Breast epithelium (tissue), 4 donors: ENCODE results near the gene TBC1D32. TPM values are rescaled to one million over a fixed set of nuclear protein-coding genes. Genes with fewer than 3 reads are reported as not detected.

Experiments
- DNase-seq, 2 donors: peaks; one replicate each; pipeline ENCODE4 v3.0.0-alpha.2; 2019; ENCODE audit warnings: low spot score in 2 of 2
- H3K27ac ChIP-seq, 2 donors: fragments of 200-600 bp; sonication (generic) in 1 of 2; one replicate each; pipeline ENCODE4 v1.5.1; 2016 to 2019; ENCODE audit warnings: mild to moderate bottlenecking in 1 of 2
- H3K27me3 ChIP-seq, 2 donors: fragments of 200-600 bp; sonication (generic) in 1 of 2; one replicate each; pipeline versions ENCODE4 v1.5.1 to v1.6.0; 2017 to 2019; ENCODE audit warnings: control low read depth in 1 of 2, mild to moderate bottlenecking in 1 of 2
- H3K36me3 ChIP-seq: fragments of 200-600 bp; one replicate; pipeline ENCODE4 v1.5.1; 2019
- H3K4me1 ChIP-seq, 2 donors: fragments of 200-600 bp; sonication (generic); one replicate each; pipeline ENCODE4 v1.5.1; 2016 to 2019; ENCODE audit warnings: control low read depth in 1 of 2
- H3K4me3 ChIP-seq, 3 donors: fragments of 200-600 bp; sonication (generic); 1 replicate in 2 of 3; 2 replicates in 1 of 3; pipeline ENCODE4 v1.5.1; 2016 to 2019; ENCODE audit warnings: mild to moderate bottlenecking in 3 of 3, moderate library complexity in 2 of 3
- H3K9me3 ChIP-seq, 2 donors: fragments of 200-600 bp; sonication (generic) in 1 of 2; one replicate each; pipeline ENCODE4 v1.5.1; 2016 to 2019; ENCODE audit warnings: control low read depth in 1 of 2
- CTCF ChIP-seq, 3 donors: fragments of 450-650 bp; IDR thresholded peaks; one replicate each; pipeline ENCODE4 v1.5.1; 2016 to 2017; ENCODE audit warnings: antibody characterized with exemption in 3 of 3, mild to moderate bottlenecking in 3 of 3, moderate library complexity in 3 of 3
- POLR2A ChIP-seq: fragments of 450-650 bp; IDR thresholded peaks from one replicate; pipeline ENCODE4 v1.6.1; 2016; ENCODE audit warnings: antibody characterized with exemption, mild to moderate bottlenecking, moderate library complexity
- POLR2AphosphoS5 ChIP-seq, 3 donors: sonication (generic); formaldehyde crosslinking; IDR thresholded peaks; one replicate each; pipeline ENCODE4 v1.6.1; 2017; ENCODE audit warnings: antibody characterized with exemption in 3 of 3
- intact Hi-C: fragments of 100-400 bp; cut with DNase I; formaldehyde crosslinking; loops from one replicate; pipeline ENCODE4 v1.15.1; 2023; ENCODE audit warnings: low total_unique reads
- total RNA-seq, 3 donors: library from RNA; depleted of rRNA; stranded (reverse); fragments of >200 nt; gene quantifications; one replicate each; pipeline ENCODE4 v1.1.0, GENCODE V29; 2016

Gene TBC1D32
- total RNA-seq, 3 donors from 2014 or later: 5.8 to 26.3 (median 18.7) TPM

- no peaks in the 10 kb centered on the region for H3K4me1 ChIP-seq
- H3K27me3 ChIP-seq: no peaks in the 10 kb centered on the region
- TF ChIP-seq CTCF (IDR thresholded peaks at IDR 0.05) (no peak), POLR2AphosphoS5 (IDR thresholded peaks at IDR 0.05) (no peak), POLR2A (no peak)
- no peak for DNase-seq
- H3K36me3 ChIP-seq: no peaks in the 10 kb centered on the region
- intact Hi-C loops: no loop called here
- H3K4me3 ChIP-seq: no peak overlapping the region
- H3K27ac ChIP-seq: no peak overlapping the region
- no peaks in the 10 kb centered on the region for H3K9me3 ChIP-seq
These were observed 36.6 kb downstream of the TBC1D32 start for GRCh38 chr6:121297694-121298093.

GRCh38 chr6:121285041-121285440 is 49.2 kb downstream of the TBC1D32 start:
- no peak for DNase-seq
- no peak for TF ChIP-seq CTCF (IDR thresholded peaks at IDR 0.05)
- no peak for TF ChIP-seq POLR2AphosphoS5 (IDR thresholded peaks at IDR 0.05)

GRCh38 chr6:121274666-121275295 is 59.5 kb downstream of the TBC1D32 start:
- intact Hi-C loops: no loop called here
- no peak for DNase-seq
- Histone ChIP-seq H3K9me3 (peaks cover 0 to 4% of the 10 kb centered on the region in 2 donors), H3K27ac (no peak overlapping the region), H3K4me3 (no peak overlapping the region), H3K36me3 (peaks cover 5% of the 10 kb centered on the region), H3K4me1 (no peaks in the 10 kb centered on the region), H3K27me3 (no peaks in the 10 kb centered on the region)
- TF ChIP-seq CTCF (IDR thresholded peaks at IDR 0.05) (no peak), POLR2A (no peak), POLR2AphosphoS5 (IDR thresholded peaks at IDR 0.05) (no peak)

More at GRCh38 chr6:121285041-121285440, 49.2 kb downstream of the TBC1D32 start:
- Histone ChIP-seq H3K4me3 (no peak overlapping the region), H3K27me3 (no peaks in the 10 kb centered on the region), H3K9me3 (no peaks in the 10 kb centered on the region), H3K4me1 (no peaks in the 10 kb centered on the region), H3K27ac (no peak overlapping the region), H3K36me3 (no peaks in the 10 kb centered on the region)
- intact Hi-C loops: no loop called here

- DNase-seq: no peak
- Histone ChIP-seq H3K27ac (no peak overlapping the region), H3K4me1 (no peaks in the 10 kb centered on the region), H3K4me3 (no peak overlapping the region), H3K9me3 (peaks cover 24 to 46% of the 10 kb centered on the region in 2 donors), H3K27me3 (no peaks in the 10 kb centered on the region), H3K36me3 (no peaks in the 10 kb centered on the region)
- TF ChIP-seq CTCF (IDR thresholded peaks at IDR 0.05) (no peak), POLR2AphosphoS5 (IDR thresholded peaks at IDR 0.05) (no peak), POLR2A (no peak)
- intact Hi-C loops: no loop called here
These were observed 70.5 kb downstream of the TBC1D32 start for GRCh38 chr6:121263742-121264141.

GRCh38 chr6:121260651-121261102 is 73.6 kb downstream of the TBC1D32 start:
- no peak for DNase-seq
- intact Hi-C loops: no loop called here
- TF ChIP-seq CTCF (IDR thresholded peaks at IDR 0.05) (no peak), POLR2A (no peak), POLR2AphosphoS5 (IDR thresholded peaks at IDR 0.05) (no peak)
- H3K27me3 ChIP-seq: no peaks in the 10 kb centered on the region
- H3K4me1 ChIP-seq: no peaks in the 10 kb centered on the region
- peaks cover 12 to 29% of the 10 kb centered on the region in 2 donors for H3K9me3 ChIP-seq
- no peaks in the 10 kb centered on the region for H3K36me3 ChIP-seq
- no peak overlapping the region for H3K27ac ChIP-seq
- no peak overlapping the region for H3K4me3 ChIP-seq
